ENCODE measurements around the gene EEF1G.
"Not testable (repeated sequence)": the region's sequence is repeated elsewhere in the genome, so short reads cannot be mapped to it uniquely, and the experiment has no call there.

EEF1G gene

GRCh38 chr11:62573592-62574362 is at the start of gene EEF1G:
EEF1G (minus strand) TSS chr11:62573891; CDS start chr11:62573842, 49 bp downstream.
- DNase-seq (ENCODE audit: low read depth in 2 of 3, low spot score in 1 of 3): peak; percentile 97 to 98 (median 97)

GRCh38 chr11:62622476-62623089 is 48.9 kb upstream of the EEF1G start:
- DNase-seq (ENCODE audit: low read depth in 2 of 3, low spot score in 1 of 3): no peak

GRCh38 chr11:62621567-62622470 is 48.1 kb upstream of the EEF1G start, which contains the start of gene B3GAT3:
B3GAT3 (minus strand) TSS chr11:62621986; CDS start chr11:62621947, 39 bp downstream.
- peak; percentile 94 to 95 (median 95) for DNase-seq (ENCODE audit: low read depth in 2 of 3, low spot score in 1 of 3)

GRCh38 chr11:62621027-62621566 is 47.4 kb upstream of the EEF1G start:
- DNase-seq (ENCODE audit: low read depth in 2 of 3, low spot score in 1 of 3): no peak

- not testable (repeated sequence) for DNase-seq (ENCODE audit: low read depth in 2 of 3, low spot score in 1 of 3)
Measured at GRCh38 chr11:62616957-62617356, 43.3 kb upstream of the EEF1G start.

GRCh38 chr11:62615521-62615920 is 41.8 kb upstream of the EEF1G start:
- no peak for DNase-seq (ENCODE audit: low read depth in 2 of 3, low spot score in 1 of 3)

- DNase-seq (ENCODE audit: low read depth in 2 of 3, low spot score in 1 of 3): peak in 1 of 3 donors; percentile 41
Measured at GRCh38 chr11:62614275-62614674, 40.6 kb upstream of the EEF1G start.

- no peak for DNase-seq (ENCODE audit: low read depth in 2 of 3, low spot score in 1 of 3)
Measured at GRCh38 chr11:62613291-62613778, 39.6 kb upstream of the EEF1G start.

GRCh38 chr11:62612366-62613290 is 38.9 kb upstream of the EEF1G start, which contains the start of the genes EML3 and ROM1:
EML3 (minus strand) TSS chr11:62612775; CDS start chr11:62612457, 318 bp downstream.
ROM1 (plus strand) TSS chr11:62613257; CDS start chr11:62613282, 25 bp downstream.
- peak; percentile 70 to 83 (median 81) for DNase-seq (ENCODE audit: low read depth in 2 of 3, low spot score in 1 of 3)

GRCh38 chr11:62611705-62612365 is 38.1 kb upstream of the EEF1G start:
- DNase-seq (ENCODE audit: low read depth in 2 of 3, low spot score in 1 of 3): peak in 2 of 3 donors; percentile 36 to 48

GRCh38 chr11:62610814-62611704 is 37.4 kb upstream of the EEF1G start:
- no peak for DNase-seq (ENCODE audit: low read depth in 2 of 3, low spot score in 1 of 3)

GRCh38 chr11:62610403-62610802 is 36.7 kb upstream of the EEF1G start:
- DNase-seq (ENCODE audit: low read depth in 2 of 3, low spot score in 1 of 3): no peak

- DNase-seq (ENCODE audit: low read depth in 2 of 3, low spot score in 1 of 3): no peak
Measured at GRCh38 chr11:62608776-62609175, 35.1 kb upstream of the EEF1G start.

GRCh38 chr11:62607714-62608113 is 34.0 kb upstream of the EEF1G start:
- no peak for DNase-seq (ENCODE audit: low read depth in 2 of 3, low spot score in 1 of 3)

- no peak for DNase-seq (ENCODE audit: low read depth in 2 of 3, low spot score in 1 of 3)
Measured at GRCh38 chr11:62605902-62606301, 32.2 kb upstream of the EEF1G start.

- DNase-seq (ENCODE audit: low read depth in 2 of 3, low spot score in 1 of 3): no peak
Measured at GRCh38 chr11:62605467-62605866, 31.8 kb upstream of the EEF1G start.

GRCh38 chr11:62604460-62605120 is 30.9 kb upstream of the EEF1G start:
- DNase-seq (ENCODE audit: low read depth in 2 of 3, low spot score in 1 of 3): no peak

Measured in stimulated activated CD4-positive, alpha-beta T cell treated with anti-CD3 and anti-CD28 coated beads, Interleukin-12 subunit alpha, Interleukin-12 subunit beta, amount 100 ng/mL, for 48 hours (primary cell).